Stimulated activated CD8-positive, alpha-beta memory T cell treated with anti-CD3 and anti-CD28 coated beads, Interleukin-7, amount 100 ng/mL, for 48 hours (primary cell): ENCODE data around the gene WBP1L.
"Not testable (repeated sequence)": the region's sequence is repeated elsewhere in the genome, so short reads cannot be mapped to it uniquely, and the experiment has no call there.

Experiments
- DNase-seq, 2 donors: peaks; one replicate each; pipeline ENCODE4 v3.0.0-alpha.2; 2020; ENCODE audit warnings: low read depth in 1 of 2; ENCODE audit errors: extremely low read depth in 1 of 2

Gene WBP1L

GRCh38 chr10:102832987-102833386 lies 89.2 kb downstream of the WBP1L start:
- no peak for DNase-seq

GRCh38 chr10:102834143-102834542 lies 90.4 kb downstream of the WBP1L start:
- no peak for DNase-seq

GRCh38 chr10:102835007-102835482 lies 91.3 kb downstream of the WBP1L start:
- DNase-seq: peak; percentile 39 to 50

- DNase-seq: no peak
These were observed 93.5 kb downstream of the WBP1L start, which contains the start of gene CYP17A1 for GRCh38 chr10:102837230-102837721. Gene CYP17A1, minus strand, starts transcription at chr10:102837413. Its CDS starts 52 bp downstream, at chr10:102837361.

GRCh38 chr10:102838276-102838927 lies 94.7 kb downstream of the WBP1L start:
- DNase-seq: not testable (repeated sequence)

- no peak for DNase-seq
These were observed 98.1 kb downstream of the WBP1L start for GRCh38 chr10:102841827-102842345.

- DNase-seq: not testable (repeated sequence)
These were observed 99.4 kb downstream of the WBP1L start for GRCh38 chr10:102843139-102843538.

- not testable (repeated sequence) for DNase-seq
These were observed 100.5 kb downstream of the WBP1L start for GRCh38 chr10:102844190-102844776.

- no peak for DNase-seq
These were observed 101.7 kb downstream of the WBP1L start for GRCh38 chr10:102845352-102845902.

GRCh38 chr10:102850025-102850518 lies 106.3 kb downstream of the WBP1L start:
- no peak for DNase-seq

GRCh38 chr10:102853237-102853636 lies 109.5 kb downstream of the WBP1L start:
- not testable (repeated sequence) for DNase-seq

GRCh38 chr10:102855731-102856436 lies 112.1 kb downstream of the WBP1L start:
- not testable (repeated sequence) for DNase-seq

GRCh38 chr10:102856758-102857424 lies 113.1 kb downstream of the WBP1L start:
- no peak for DNase-seq

GRCh38 chr10:102859911-102860310 lies 116.2 kb downstream of the WBP1L start:
- no peak for DNase-seq

GRCh38 chr10:102863660-102864059 lies 119.9 kb downstream of the WBP1L start:
- DNase-seq: no peak

GRCh38 chr10:102865620-102866019 lies 121.9 kb downstream of the WBP1L start:
- no peak for DNase-seq
